H1 (cell line): ENCODE measurements around the gene MPPED2. TPM values are rescaled to one million over a fixed set of nuclear protein-coding genes. Genes with fewer than 3 reads are reported as not detected.

Experiments
- CTCF ChIA-PET: fragments of 300-600 bp; sonication (Branson Sonifier 250); formaldehyde crosslinking; loops from one replicate; lab custom pipeline; 2021; ENCODE audit not compliant: partially characterized antibody; lab: Charles Lee
- POLR2A ChIA-PET: fragments of 300-600 bp; sonication (Branson Sonifier 250); formaldehyde crosslinking; loops from one replicate; lab custom pipeline; 2021; ENCODE audit warnings: inconsistent platforms; ENCODE audit not compliant: partially characterized antibody; lab: Charles Lee
- DNase-seq, 2 experiments: peaks; one replicate each; pipeline versions ENCODE4 v3.0.0 to v3.0.0-alpha.2; 2010 to 2022; ENCODE audit warnings: low spot score in 2 of 2, low read depth in 1 of 2, mixed read lengths in 1 of 2
- FAIRE-seq: peaks from 2 replicates; lab custom pipeline; 2011; peaks lifted over from hg19 to GRCh38; lab: Jason Lieb, UNC
- H2AFZ ChIP-seq: 2 replicates; pipeline ENCODE4 v1.8.1; 2012; ENCODE audit warnings: low read length, inconsistent platforms
- H2AK5ac ChIP-seq: 2 replicates; pipeline ENCODE4 v1.6.1; 2013; ENCODE audit warnings: low read depth, low read length
- H2BK120ac ChIP-seq: replicated peaks from 2 replicates; pipeline ENCODE3; 2013; ENCODE audit warnings: low read depth, low read length, inconsistent platforms
- H2BK12ac ChIP-seq: 2 replicates; pipeline ENCODE4 v1.6.1; 2013; ENCODE audit warnings: low read depth, low read length
- H2BK15ac ChIP-seq: 2 replicates; pipeline ENCODE4 v1.6.1; 2013; ENCODE audit warnings: low read length
- H2BK20ac ChIP-seq: 2 replicates; pipeline ENCODE4 v1.6.1; 2013; ENCODE audit warnings: low read length
- H2BK5ac ChIP-seq: 2 replicates; pipeline ENCODE4 v1.6.1; 2013; ENCODE audit warnings: low read depth, low read length
- H3K14ac ChIP-seq: 2 replicates; pipeline ENCODE4 v1.6.1; 2013; ENCODE audit warnings: inconsistent platforms; ENCODE audit not compliant: insufficient read length
- H3K18ac ChIP-seq: 2 replicates; pipeline ENCODE4 v1.6.1; 2013; ENCODE audit warnings: low read length; ENCODE audit errors: extremely low read depth
- H3K23ac ChIP-seq: 2 replicates; pipeline ENCODE4 v1.6.1; 2013; ENCODE audit warnings: inconsistent platforms; ENCODE audit not compliant: insufficient read length
- H3K23me2 ChIP-seq: 2 replicates; pipeline ENCODE4 v1.6.1; 2013; ENCODE audit warnings: low read depth, low read length
- H3K27ac ChIP-seq: 2 replicates; pipeline ENCODE4 v1.6.1; 2011; ENCODE audit warnings: low read depth, low read length, inconsistent platforms
- H3K27me3 ChIP-seq, 4 experiments: replicated peaks in 1 of 4; 1 replicate in 1 of 4; 2 replicates in 3 of 4; pipeline versions ENCODE4 v1.6.1 to v1.8.1; 2011 to 2013; ENCODE audit warnings: low read length in 3 of 4, mild to moderate bottlenecking in 3 of 4, inconsistent platforms in 2 of 4, mixed read lengths in 2 of 4, moderate library complexity in 1 of 4; ENCODE audit not compliant: control insufficient read depth in 3 of 4, insufficient read depth in 3 of 4; ENCODE audit errors: extremely low read depth in 1 of 4
- H3K36me3 ChIP-seq, 4 experiments: 2 replicates each; pipeline versions ENCODE4 v1.6.1 to v1.8.1; 2011 to 2013; ENCODE audit warnings: mild to moderate bottlenecking in 4 of 4, low read length in 3 of 4, moderate library complexity in 2 of 4, control low read depth in 1 of 4, inconsistent platforms in 1 of 4; ENCODE audit not compliant: insufficient read depth in 4 of 4, control insufficient read depth in 2 of 4
- H3K4ac ChIP-seq: replicated peaks from 2 replicates; pipeline ENCODE3; 2013; ENCODE audit warnings: low read length, low read depth, mixed read lengths, inconsistent platforms; ENCODE audit not compliant: insufficient read length
- H3K4me1 ChIP-seq, 4 experiments: replicated peaks in 1 of 4; 1 replicate in 1 of 4; 2 replicates in 3 of 4; pipeline versions ENCODE4 v1.6.1 to v1.8.1; 2011 to 2013; ENCODE audit warnings: low read length in 3 of 4, inconsistent platforms in 2 of 4, mixed read lengths in 1 of 4; ENCODE audit not compliant: insufficient read depth in 4 of 4, control insufficient read depth in 3 of 4
- H3K4me2 ChIP-seq, 2 experiments: 2 replicates each; pipeline versions ENCODE4 v1.6.1 to v1.8.1; 2011 to 2013; ENCODE audit warnings: low read depth in 2 of 2, low read length in 2 of 2, control low read depth in 1 of 2, inconsistent platforms in 1 of 2, mild to moderate bottlenecking in 1 of 2; ENCODE audit not compliant: insufficient read depth in 1 of 2
- H3K4me3 ChIP-seq, 4 experiments: fragments of 200-600, 300-600 bp in 1 of 4; sonication (generic), shearing (Covaris generic), sonication (Bioruptor Twin) in 1 of 4; 2 replicates each; pipeline versions ENCODE4 v1.5.1 to v1.8.1; 2011 to 2016; ENCODE audit warnings: low read length in 4 of 4, low read depth in 3 of 4, control low read depth in 2 of 4, inconsistent platforms in 2 of 4, mild to moderate bottlenecking in 2 of 4, mixed read lengths in 1 of 4, moderate library complexity in 1 of 4; ENCODE audit not compliant: insufficient read depth in 2 of 4; ENCODE audit errors: extremely low read depth in 1 of 4
- H3K56ac ChIP-seq: replicated peaks from 2 replicates; pipeline ENCODE3; 2013; ENCODE audit warnings: low read depth, mild to moderate bottlenecking, mixed read lengths, low read length, inconsistent platforms; ENCODE audit not compliant: insufficient read length
- H3K79me1 ChIP-seq: 2 replicates; pipeline ENCODE4 v1.6.1; 2013; ENCODE audit warnings: low read depth, low read length, control low read depth
- H3K79me2 ChIP-seq, 2 experiments: 2 replicates each; pipeline versions ENCODE4 v1.6.1 to v1.8.1; 2012 to 2013; ENCODE audit warnings: low read length in 2 of 2, mild to moderate bottlenecking in 2 of 2, inconsistent platforms in 1 of 2; ENCODE audit not compliant: insufficient read depth in 2 of 2, control insufficient read depth in 1 of 2
- H3K9ac ChIP-seq, 4 experiments: replicated peaks in 1 of 4; 1 replicate in 1 of 4; 2 replicates in 3 of 4; pipeline versions ENCODE4 v1.6.1 to v1.8.1; 2011 to 2013; ENCODE audit warnings: low read depth in 3 of 4, low read length in 3 of 4, control low read depth in 2 of 4, mild to moderate bottlenecking in 2 of 4, moderate library complexity in 2 of 4, inconsistent platforms in 1 of 4; ENCODE audit errors: extremely low read depth in 1 of 4
- H3K9me3 ChIP-seq, 2 experiments: 2 replicates each; pipeline versions ENCODE4 v1.6.1 to v1.8.1; 2012 to 2013; ENCODE audit warnings: mild to moderate bottlenecking in 2 of 2, moderate library complexity in 2 of 2, control low read depth in 1 of 2, inconsistent platforms in 1 of 2, low read depth in 1 of 2, low read length in 1 of 2, mixed read lengths in 1 of 2; ENCODE audit not compliant: insufficient read depth in 2 of 2
- H4K20me1 ChIP-seq, 2 experiments: replicated peaks in 1 of 2; 2 replicates each; pipeline versions ENCODE3 to v1.8.1; 2011 to 2013; ENCODE audit warnings: inconsistent platforms in 2 of 2, low read length in 2 of 2, mild to moderate bottlenecking in 1 of 2; ENCODE audit not compliant: insufficient read depth in 2 of 2, control insufficient read depth in 1 of 2
- H4K5ac ChIP-seq: 2 replicates; pipeline ENCODE4 v1.6.1; 2013; ENCODE audit warnings: low read length, low read depth, mixed read lengths, inconsistent platforms; ENCODE audit not compliant: insufficient read length
- H4K8ac ChIP-seq: 2 replicates; pipeline ENCODE4 v1.8.0; 2013; ENCODE audit warnings: mild to moderate bottlenecking, moderate library complexity, low read length, inconsistent platforms; ENCODE audit not compliant: insufficient read depth; ENCODE audit errors: extremely low read depth
- H4K91ac ChIP-seq: replicated peaks from 2 replicates; pipeline ENCODE3; 2013; ENCODE audit warnings: low read length, mixed read lengths, inconsistent platforms; ENCODE audit not compliant: insufficient read length
- BRCA1 ChIP-seq: IDR thresholded peaks from 2 replicates; pipeline ENCODE4 v1.6.1; 2012; ENCODE audit warnings: low read depth, low read length, improper control_type of control experiment
- CHD1 ChIP-seq: IDR thresholded peaks from 2 replicates; pipeline ENCODE4 v1.6.1; 2012; ENCODE audit warnings: low read depth, low read length, improper control_type of control experiment
- CHD2 ChIP-seq: IDR thresholded peaks from 2 replicates; pipeline ENCODE4 v1.6.1; 2012; ENCODE audit warnings: low read length, improper control_type of control experiment
- EGR1 ChIP-seq: IDR thresholded peaks from 2 replicates; pipeline ENCODE4 v1.6.1; 2011; ENCODE audit warnings: low read depth, low read length, borderline replicate concordance
- FOSL1 ChIP-seq: IDR thresholded peaks from 2 replicates; pipeline ENCODE4 v1.6.1; 2011; ENCODE audit warnings: mild to moderate bottlenecking, low read depth, low read length, moderate library complexity; ENCODE audit not compliant: insufficient read depth
- NANOG ChIP-seq: IDR thresholded peaks from 2 replicates; pipeline ENCODE4 v1.6.1; 2011; ENCODE audit warnings: low read length, low read depth, mild to moderate bottlenecking, inconsistent platforms; ENCODE audit not compliant: insufficient read depth, poor library complexity, severe bottlenecking
- YY1 ChIP-seq: IDR thresholded peaks from 2 replicates; pipeline ENCODE4 v1.6.1; 2011; ENCODE audit warnings: low read depth, mild to moderate bottlenecking, low read length
- WGBS, 2 experiments: shearing (Covaris generic) in 1 of 2; methylation state at CpG; one replicate each; pipeline versions ENCODE4 v1.1.6 to v1.1.7; 2013 to 2015; ENCODE audit warnings: low lambda C conversion rate in 2 of 2, mixed read lengths in 2 of 2, inconsistent platforms in 1 of 2, low coverage in 1 of 2, missing lambda C conversion rate in 1 of 2; ENCODE audit not compliant: insufficient replicate concordance in 2 of 2, insufficient coverage in 1 of 2, insufficient read length in 1 of 2; ENCODE audit errors: extremely low coverage in 1 of 2, missing lambda C conversion rate in 1 of 2; 5-methylcytosine and 5-hydroxymethylcytosine counted together
- polyA plus RNA-seq, 7 experiments: library from polyadenylated mRNA; depleted of rRNA in 3 of 7; stranded (reverse) in 5 of 7; unstranded in 2 of 7; fragments of >200 nt in 5 of 7; fragments of 200-250 nt in 2 of 7; gene quantifications; 1 replicate in 5 of 7; 2 replicates in 1 of 7; 4 replicates in 1 of 7; pipeline versions ENCODE4 v1.2.1 to v1.2.3, GENCODE V29; 2011 to 2013; ENCODE audit warnings: missing spikeins in 2 of 7, mixed read lengths in 2 of 7
- total RNA-seq: library from RNA; stranded (reverse); fragmentation: NEBNext Ultra II Directional; extraction: Animal tissue kit (Norgen Biotek cat#: 25700); gene quantifications from 2 replicates; pipeline ENCODE4 v1.2.1, GENCODE V29; 2021
- TF ChIP-seq, protein P1 (sequence below), 3 experiments: IDR thresholded peaks; 1 replicate in 2 of 3; 2 replicates in 1 of 3; pipeline versions ENCODE4 v1.5.1 to v1.6.1; 2011; ENCODE audit warnings: low read length in 3 of 3, mild to moderate bottlenecking in 3 of 3, inconsistent platforms in 2 of 3, low read depth in 1 of 3, moderate library complexity in 1 of 3; ENCODE audit not compliant: insufficient read depth in 1 of 3; ENCODE audit errors: control extremely low read depth in 1 of 3
- TF ChIP-seq, protein P2 (sequence below): IDR thresholded peaks from 2 replicates; pipeline ENCODE4 v1.6.1; 2012; ENCODE audit warnings: low read length, inconsistent platforms

Gene MPPED2
- total and polyA plus RNA-seq, 2 of the 8 experiments (the other 6 are each of a cell fraction or from before 2014, with no cell fraction given), result 1.3 to 3.5 TPM

DNA sequence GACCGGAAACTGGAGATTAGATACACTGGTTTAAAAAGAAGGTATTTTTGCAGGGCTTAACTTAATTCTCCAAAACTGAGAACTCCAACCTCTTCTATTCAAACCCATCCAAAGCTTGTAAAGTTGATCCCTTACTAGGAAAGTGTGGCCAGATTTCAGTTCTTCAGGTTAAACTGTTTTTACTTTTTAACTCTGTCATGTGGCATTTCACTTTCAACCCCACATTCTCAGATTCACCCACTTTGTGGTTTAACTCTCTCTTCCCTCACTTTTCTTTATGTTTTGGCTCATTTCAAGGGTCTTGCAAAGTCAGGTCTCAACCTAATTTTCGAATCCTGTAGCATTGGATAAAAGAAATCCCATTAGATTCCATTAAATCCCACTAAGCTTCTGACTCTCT lies 75.4 kb downstream of the MPPED2 start:
- H3K79me1 ChIP-seq, result no peaks in the 10 kb centered on the region
- H2AK5ac ChIP-seq, result no peak overlapping the region
- H3K18ac ChIP-seq, result no peak overlapping the region
- H3K4me2 ChIP-seq, result no peak overlapping the region
- H2BK12ac ChIP-seq, result no peak overlapping the region
- no peaks in the 10 kb centered on the region for H3K9me3 ChIP-seq
- no peak overlapping the region for H2BK120ac ChIP-seq
- no peak overlapping the region for H2BK20ac ChIP-seq
- H3K36me3 ChIP-seq, result no peaks in the 10 kb centered on the region
- CTCF ChIA-PET, result interaction anchor here (1.3 kb wide), 1 partner anchor 22 kb away, joined by 3 read pairs; no protein-coding TSS in a partner anchor
- no peak overlapping the region for H4K91ac ChIP-seq
- no peak overlapping the region for H3K27ac ChIP-seq
- no peak overlapping the region for H4K8ac ChIP-seq
- H2BK15ac ChIP-seq, result no peak overlapping the region
- H3K23me2 ChIP-seq, result no peaks in the 10 kb centered on the region
- no peak overlapping the region for H3K23ac ChIP-seq
- H3K4me3 ChIP-seq, result no peak overlapping the region
- no peak for DNase-seq
- WGBS, 2 experiments, result 94% methylated on average over 2 of the region's 2 CpGs; no CpG with 5 or more reads in 1 of the 2 experiments
- TF ChIP-seq CHD2 (no peak), CHD1 (no peak), BRCA1 (no peak), YY1 (no peak), FOSL1 (no peak), EGR1 (no peak), NANOG (no peak)
- TF ChIP-seq, protein P1, sequence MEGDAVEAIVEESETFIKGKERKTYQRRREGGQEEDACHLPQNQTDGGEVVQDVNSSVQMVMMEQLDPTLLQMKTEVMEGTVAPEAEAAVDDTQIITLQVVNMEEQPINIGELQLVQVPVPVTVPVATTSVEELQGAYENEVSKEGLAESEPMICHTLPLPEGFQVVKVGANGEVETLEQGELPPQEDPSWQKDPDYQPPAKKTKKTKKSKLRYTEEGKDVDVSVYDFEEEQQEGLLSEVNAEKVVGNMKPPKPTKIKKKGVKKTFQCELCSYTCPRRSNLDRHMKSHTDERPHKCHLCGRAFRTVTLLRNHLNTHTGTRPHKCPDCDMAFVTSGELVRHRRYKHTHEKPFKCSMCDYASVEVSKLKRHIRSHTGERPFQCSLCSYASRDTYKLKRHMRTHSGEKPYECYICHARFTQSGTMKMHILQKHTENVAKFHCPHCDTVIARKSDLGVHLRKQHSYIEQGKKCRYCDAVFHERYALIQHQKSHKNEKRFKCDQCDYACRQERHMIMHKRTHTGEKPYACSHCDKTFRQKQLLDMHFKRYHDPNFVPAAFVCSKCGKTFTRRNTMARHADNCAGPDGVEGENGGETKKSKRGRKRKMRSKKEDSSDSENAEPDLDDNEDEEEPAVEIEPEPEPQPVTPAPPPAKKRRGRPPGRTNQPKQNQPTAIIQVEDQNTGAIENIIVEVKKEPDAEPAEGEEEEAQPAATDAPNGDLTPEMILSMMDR (IDR thresholded peaks at IDR 0.05; ENCODE audit: control extremely low read depth in 1 of 3, insufficient read depth in 1 of 3, low read depth in 1 of 3, low read length in 3 of 3), result no peak
- TF ChIP-seq, protein P2, sequence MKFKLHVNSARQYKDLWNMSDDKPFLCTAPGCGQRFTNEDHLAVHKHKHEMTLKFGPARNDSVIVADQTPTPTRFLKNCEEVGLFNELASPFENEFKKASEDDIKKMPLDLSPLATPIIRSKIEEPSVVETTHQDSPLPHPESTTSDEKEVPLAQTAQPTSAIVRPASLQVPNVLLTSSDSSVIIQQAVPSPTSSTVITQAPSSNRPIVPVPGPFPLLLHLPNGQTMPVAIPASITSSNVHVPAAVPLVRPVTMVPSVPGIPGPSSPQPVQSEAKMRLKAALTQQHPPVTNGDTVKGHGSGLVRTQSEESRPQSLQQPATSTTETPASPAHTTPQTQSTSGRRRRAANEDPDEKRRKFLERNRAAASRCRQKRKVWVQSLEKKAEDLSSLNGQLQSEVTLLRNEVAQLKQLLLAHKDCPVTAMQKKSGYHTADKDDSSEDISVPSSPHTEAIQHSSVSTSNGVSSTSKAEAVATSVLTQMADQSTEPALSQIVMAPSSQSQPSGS, result no peak
- TF ChIP-seq, all 59 proteins: peak for 0
- no peak overlapping the region for H2AFZ ChIP-seq
- no peaks in the 10 kb centered on the region; a peak in 1 of 7 replicates for H3K4me1 ChIP-seq
- no peak overlapping the region for H2BK5ac ChIP-seq
- no peak overlapping the region for H3K4ac ChIP-seq
- H3K27me3 ChIP-seq, result no peaks in the 10 kb centered on the region
- POLR2A ChIA-PET, result no interaction called here
- H3K9ac ChIP-seq, result no peak overlapping the region
- H4K5ac ChIP-seq, result no peak overlapping the region
- H3K79me2 ChIP-seq, result no peaks in the 10 kb centered on the region
- no peaks in the 10 kb centered on the region for H4K20me1 ChIP-seq
- H3K14ac ChIP-seq, result no peak overlapping the region
- no peak overlapping the region for H3K56ac ChIP-seq
- no peak for FAIRE-seq
